Peyer's patch (tissue), 4 donors: ENCODE measurements around the gene POLR1B.

Experiments
- CTCF ChIP-seq, 6 experiments: fragments of 450-650 bp in 4 of 6; fragments of 200-600 bp in 2 of 6; sonication (generic) in 1 of 6; IDR thresholded peaks; one replicate each; pipeline ENCODE4 v1.5.1; 2017 to 2019; ENCODE audit warnings: antibody characterized with exemption in 6 of 6, mild to moderate bottlenecking in 3 of 6, moderate library complexity in 1 of 6
- POLR2A ChIP-seq, 2 donors: fragments of 450-650 bp; IDR thresholded peaks; one replicate each; pipeline ENCODE4 v1.5.1; 2017; ENCODE audit warnings: antibody characterized with exemption in 2 of 2, mild to moderate bottlenecking in 2 of 2, moderate library complexity in 2 of 2

- TF ChIP-seq CTCF (IDR thresholded peaks at IDR 0.05) (no peak), POLR2A (IDR thresholded peaks at IDR 0.05) (no peak)
Measured at GRCh38 chr2:112621790-112622527, 79.7 kb downstream of the POLR1B start.
